Neuron (in vitro differentiated cells): ENCODE measurements around the gene TACR1.
"Not testable (repeated sequence)": the region's sequence is repeated elsewhere in the genome, so short reads cannot be mapped to it uniquely, and the experiment has no call there.

Source experiments
- H2AFZ ChIP-seq: one replicate; pipeline ENCODE4 v1.6.1; 2013; ENCODE audit warnings: low read depth, mild to moderate bottlenecking, inconsistent platforms, low read length, moderate library complexity
- H3K27me3 ChIP-seq: one replicate; pipeline ENCODE4 v1.6.1; 2013; ENCODE audit warnings: low read length; ENCODE audit not compliant: insufficient read depth
- H3K36me3 ChIP-seq: one replicate; pipeline ENCODE4 v1.6.1; 2013; ENCODE audit warnings: low read length; ENCODE audit not compliant: insufficient read depth
- H3K4me1 ChIP-seq: one replicate; pipeline ENCODE4 v1.6.1; 2013; ENCODE audit warnings: low read length; ENCODE audit not compliant: insufficient read depth
- H3K4me3 ChIP-seq: 2 replicates; pipeline ENCODE4 v1.5.1; 2013; ENCODE audit warnings: mild to moderate bottlenecking, low read length, moderate library complexity
- H3K9me3 ChIP-seq: one replicate; pipeline ENCODE4 v1.6.1; 2013; ENCODE audit warnings: low read length

TACR1 gene

GRCh38 chr2:75219213-75219612 lies 19.9 kb upstream of the TACR1 start:
- not testable (repeated sequence) for H2AFZ ChIP-seq, H3K4me1 ChIP-seq, H3K27me3 ChIP-seq, H3K4me3 ChIP-seq, H3K36me3 ChIP-seq, H3K9me3 ChIP-seq

GRCh38 chr2:75211266-75211770 lies 12.0 kb upstream of the TACR1 start:
- Histone ChIP-seq H3K36me3 (no peaks in the 10 kb centered on the region), H3K4me3 (no peak overlapping the region), H3K9me3 (no peaks in the 10 kb centered on the region), H3K27me3 (no peaks in the 10 kb centered on the region), H3K4me1 (no peaks in the 10 kb centered on the region), H2AFZ (no peak overlapping the region)

- no peaks in the 10 kb centered on the region for H3K36me3 ChIP-seq
- no peak overlapping the region for H2AFZ ChIP-seq
Measured at GRCh38 chr2:75210409-75210808, 11.1 kb upstream of the TACR1 start.

GRCh38 chr2:75208738-75209137 lies 9.4 kb upstream of the TACR1 start:
- H3K9me3 ChIP-seq, result no peaks in the 10 kb centered on the region

More at GRCh38 chr2:75210409-75210808, 11.1 kb upstream of the TACR1 start:
- Histone ChIP-seq H3K4me1 (no peaks in the 10 kb centered on the region), H3K4me3 (no peak overlapping the region), H3K9me3 (no peaks in the 10 kb centered on the region), H3K27me3 (no peaks in the 10 kb centered on the region)

GRCh38 chr2:75204833-75205232 lies 5.5 kb upstream of the TACR1 start:
- H3K27me3 ChIP-seq, result peaks cover 27% of the 10 kb centered on the region
- H3K36me3 ChIP-seq, result no peaks in the 10 kb centered on the region
- no peaks in the 10 kb centered on the region for H3K9me3 ChIP-seq
- H3K4me3 ChIP-seq, result no peak overlapping the region
- peaks cover 12% of the 10 kb centered on the region for H3K4me1 ChIP-seq
- H2AFZ ChIP-seq, result no peak overlapping the region

More at GRCh38 chr2:75208738-75209137, 9.4 kb upstream of the TACR1 start:
- no peak overlapping the region for H3K4me3 ChIP-seq
- H3K36me3 ChIP-seq, result no peaks in the 10 kb centered on the region
- H3K27me3 ChIP-seq, result no peaks in the 10 kb centered on the region
- H3K4me1 ChIP-seq, result no peaks in the 10 kb centered on the region
- H2AFZ ChIP-seq, result no peak overlapping the region

- H3K9me3 ChIP-seq, result no peaks in the 10 kb centered on the region
- peaks cover 52% of the 10 kb centered on the region for H3K27me3 ChIP-seq
- H3K36me3 ChIP-seq, result no peaks in the 10 kb centered on the region
- H3K4me1 ChIP-seq, result peaks cover 20% of the 10 kb centered on the region
- no peak overlapping the region for H3K4me3 ChIP-seq
- no peak overlapping the region for H2AFZ ChIP-seq
Measured at GRCh38 chr2:75202359-75202758, 3.0 kb upstream of the TACR1 start.

- H3K27me3 ChIP-seq, result peaks cover 59% of the 10 kb centered on the region
- H3K36me3 ChIP-seq, result no peaks in the 10 kb centered on the region
- H2AFZ ChIP-seq, result no peak overlapping the region
- H3K4me3 ChIP-seq, result peak overlapping the region; percentile 30
- H3K4me1 ChIP-seq, result peaks cover 20% of the 10 kb centered on the region
- H3K9me3 ChIP-seq, result no peaks in the 10 kb centered on the region
Measured at GRCh38 chr2:75200140-75201096, 1.1 kb upstream of the TACR1 start.

- Histone ChIP-seq H2AFZ (no peak overlapping the region), H3K36me3 (no peaks in the 10 kb centered on the region), H3K4me1 (peaks cover 11% of the 10 kb centered on the region), H3K27me3 (peaks cover 37% of the 10 kb centered on the region), H3K9me3 (no peaks in the 10 kb centered on the region), H3K4me3 (no peak overlapping the region)
Measured at GRCh38 chr2:75195076-75195691, 4.1 kb downstream of the TACR1 start.

- peaks cover 3% of the 10 kb centered on the region for H3K4me1 ChIP-seq
- H3K36me3 ChIP-seq, result no peaks in the 10 kb centered on the region
- H3K27me3 ChIP-seq, result peaks cover 28% of the 10 kb centered on the region
- H3K9me3 ChIP-seq, result no peaks in the 10 kb centered on the region
- no peak overlapping the region for H3K4me3 ChIP-seq
- H2AFZ ChIP-seq, result no peak overlapping the region
Measured at GRCh38 chr2:75194184-75194868, 5.0 kb downstream of the TACR1 start.

- no peaks in the 10 kb centered on the region for H3K4me1 ChIP-seq
- no peaks in the 10 kb centered on the region for H3K9me3 ChIP-seq
- no peaks in the 10 kb centered on the region for H3K36me3 ChIP-seq
- H2AFZ ChIP-seq, result no peak overlapping the region
- no peak overlapping the region for H3K4me3 ChIP-seq
- H3K27me3 ChIP-seq, result peaks cover 10% of the 10 kb centered on the region
Measured at GRCh38 chr2:75192496-75192895, 6.8 kb downstream of the TACR1 start.

- no peak overlapping the region for H2AFZ ChIP-seq
- no peaks in the 10 kb centered on the region for H3K4me1 ChIP-seq
- no peak overlapping the region for H3K4me3 ChIP-seq
- no peaks in the 10 kb centered on the region for H3K36me3 ChIP-seq
- H3K9me3 ChIP-seq, result no peaks in the 10 kb centered on the region
- peaks cover 2% of the 10 kb centered on the region for H3K27me3 ChIP-seq
Measured at GRCh38 chr2:75190271-75190990, 8.9 kb downstream of the TACR1 start.

- no peak overlapping the region for H3K4me3 ChIP-seq
Measured at GRCh38 chr2:75186821-75187220, 12.5 kb downstream of the TACR1 start.

More at GRCh38 chr2:75186821-75187220, 12.5 kb downstream of the TACR1 start:
- Histone ChIP-seq H3K4me1 (no peaks in the 10 kb centered on the region), H2AFZ (no peak overlapping the region), H3K27me3 (no peaks in the 10 kb centered on the region), H3K9me3 (no peaks in the 10 kb centered on the region), H3K36me3 (no peaks in the 10 kb centered on the region)
